GM18520 (cell line): ENCODE data around the gene BCL2L1.

Experiments
- ATAC-seq: cut with Tn5 transposase; IDR thresholded peaks from one replicate; pipeline ENCODE4 v1.9.1; 2021; ENCODE audit not compliant: unreplicated experiment

The BCL2L1 gene

GRCh38 chr20:31731321-31731717, 8.7 kb upstream of the BCL2L1 start:
- no peak for ATAC-seq

- ATAC-seq: peak; percentile 85
Observed at GRCh38 chr20:31723319-31724078, 831 bp upstream of the BCL2L1 start.

- ATAC-seq: no peak
Observed at GRCh38 chr20:31723069-31723318, 326 bp upstream of the BCL2L1 start.

GRCh38 chr20:31721408-31722256, 1.0 kb downstream of the BCL2L1 start:
- no peak for ATAC-seq

- ATAC-seq: no peak
Observed at GRCh38 chr20:31720486-31721407, 1.9 kb downstream of the BCL2L1 start.

GRCh38 chr20:31719644-31720485, 2.8 kb downstream of the BCL2L1 start:
- no peak for ATAC-seq

- no peak for ATAC-seq
Observed at GRCh38 chr20:31718952-31719643, 3.6 kb downstream of the BCL2L1 start.

GRCh38 chr20:31717478-31718201, 5.0 kb downstream of the BCL2L1 start:
- peak; percentile 43 for ATAC-seq

- peak; percentile 13 for ATAC-seq
Observed at GRCh38 chr20:31716818-31717477, 5.7 kb downstream of the BCL2L1 start.

- ATAC-seq: no peak
Observed at GRCh38 chr20:31716351-31716750, 6.3 kb downstream of the BCL2L1 start.

- no peak for ATAC-seq
Observed at GRCh38 chr20:31715766-31716165, 6.9 kb downstream of the BCL2L1 start.

GRCh38 chr20:31713312-31714273, 9.1 kb downstream of the BCL2L1 start:
- no peak for ATAC-seq

- ATAC-seq: no peak
Observed at GRCh38 chr20:31712564-31713311, 9.9 kb downstream of the BCL2L1 start.

- ATAC-seq: no peak
Observed at GRCh38 chr20:31712112-31712553, 10.5 kb downstream of the BCL2L1 start.

GRCh38 chr20:31711179-31712111, 11.2 kb downstream of the BCL2L1 start:
- ATAC-seq: no peak
